H1 (cell line): ENCODE data around the gene SSR1. TPM values are rescaled to one million over a fixed set of nuclear protein-coding genes. Genes with fewer than 3 reads are reported as not detected.

ENCODE experiments used
- CTCF ChIA-PET: fragments of 300-600 bp; sonication (Branson Sonifier 250); formaldehyde crosslinking; loops from one replicate; lab custom pipeline; 2021; ENCODE audit not compliant: partially characterized antibody; lab: Charles Lee
- POLR2A ChIA-PET: fragments of 300-600 bp; sonication (Branson Sonifier 250); formaldehyde crosslinking; loops from one replicate; lab custom pipeline; 2021; ENCODE audit warnings: inconsistent platforms; ENCODE audit not compliant: partially characterized antibody; lab: Charles Lee
- DNase-seq, 2 experiments: peaks; one replicate each; pipeline versions ENCODE4 v3.0.0 to v3.0.0-alpha.2; 2010 to 2022; ENCODE audit warnings: low spot score in 2 of 2, low read depth in 1 of 2, mixed read lengths in 1 of 2
- FAIRE-seq: peaks from 2 replicates; lab custom pipeline; 2011; peaks lifted over from hg19 to GRCh38; lab: Jason Lieb, UNC
- H2AFZ ChIP-seq: 2 replicates; pipeline ENCODE4 v1.8.1; 2012; ENCODE audit warnings: low read length, inconsistent platforms
- H2AK5ac ChIP-seq: 2 replicates; pipeline ENCODE4 v1.6.1; 2013; ENCODE audit warnings: low read depth, low read length
- H2BK120ac ChIP-seq: replicated peaks from 2 replicates; pipeline ENCODE3; 2013; ENCODE audit warnings: low read depth, low read length, inconsistent platforms
- H2BK12ac ChIP-seq: 2 replicates; pipeline ENCODE4 v1.6.1; 2013; ENCODE audit warnings: low read depth, low read length
- H2BK15ac ChIP-seq: 2 replicates; pipeline ENCODE4 v1.6.1; 2013; ENCODE audit warnings: low read length
- H2BK20ac ChIP-seq: 2 replicates; pipeline ENCODE4 v1.6.1; 2013; ENCODE audit warnings: low read length
- H2BK5ac ChIP-seq: 2 replicates; pipeline ENCODE4 v1.6.1; 2013; ENCODE audit warnings: low read depth, low read length
- H3K14ac ChIP-seq: 2 replicates; pipeline ENCODE4 v1.6.1; 2013; ENCODE audit warnings: inconsistent platforms; ENCODE audit not compliant: insufficient read length
- H3K18ac ChIP-seq: 2 replicates; pipeline ENCODE4 v1.6.1; 2013; ENCODE audit warnings: low read length; ENCODE audit errors: extremely low read depth
- H3K23ac ChIP-seq: 2 replicates; pipeline ENCODE4 v1.6.1; 2013; ENCODE audit warnings: inconsistent platforms; ENCODE audit not compliant: insufficient read length
- H3K23me2 ChIP-seq: 2 replicates; pipeline ENCODE4 v1.6.1; 2013; ENCODE audit warnings: low read depth, low read length
- H3K27ac ChIP-seq: 2 replicates; pipeline ENCODE4 v1.6.1; 2011; ENCODE audit warnings: low read depth, low read length, inconsistent platforms
- H3K27me3 ChIP-seq, 4 experiments: replicated peaks in 1 of 4; 1 replicate in 1 of 4; 2 replicates in 3 of 4; pipeline versions ENCODE4 v1.6.1 to v1.8.1; 2011 to 2013; ENCODE audit warnings: low read length in 3 of 4, mild to moderate bottlenecking in 3 of 4, inconsistent platforms in 2 of 4, mixed read lengths in 2 of 4, moderate library complexity in 1 of 4; ENCODE audit not compliant: control insufficient read depth in 3 of 4, insufficient read depth in 3 of 4; ENCODE audit errors: extremely low read depth in 1 of 4
- H3K36me3 ChIP-seq, 4 experiments: 2 replicates each; pipeline versions ENCODE4 v1.6.1 to v1.8.1; 2011 to 2013; ENCODE audit warnings: mild to moderate bottlenecking in 4 of 4, low read length in 3 of 4, moderate library complexity in 2 of 4, control low read depth in 1 of 4, inconsistent platforms in 1 of 4; ENCODE audit not compliant: insufficient read depth in 4 of 4, control insufficient read depth in 2 of 4
- H3K4ac ChIP-seq: replicated peaks from 2 replicates; pipeline ENCODE3; 2013; ENCODE audit warnings: low read length, low read depth, mixed read lengths, inconsistent platforms; ENCODE audit not compliant: insufficient read length
- H3K4me1 ChIP-seq, 4 experiments: replicated peaks in 1 of 4; 1 replicate in 1 of 4; 2 replicates in 3 of 4; pipeline versions ENCODE4 v1.6.1 to v1.8.1; 2011 to 2013; ENCODE audit warnings: low read length in 3 of 4, inconsistent platforms in 2 of 4, mixed read lengths in 1 of 4; ENCODE audit not compliant: insufficient read depth in 4 of 4, control insufficient read depth in 3 of 4
- H3K4me2 ChIP-seq, 2 experiments: 2 replicates each; pipeline versions ENCODE4 v1.6.1 to v1.8.1; 2011 to 2013; ENCODE audit warnings: low read depth in 2 of 2, low read length in 2 of 2, control low read depth in 1 of 2, inconsistent platforms in 1 of 2, mild to moderate bottlenecking in 1 of 2; ENCODE audit not compliant: insufficient read depth in 1 of 2
- H3K4me3 ChIP-seq, 4 experiments: fragments of 200-600, 300-600 bp in 1 of 4; sonication (generic), shearing (Covaris generic), sonication (Bioruptor Twin) in 1 of 4; 2 replicates each; pipeline versions ENCODE4 v1.5.1 to v1.8.1; 2011 to 2016; ENCODE audit warnings: low read length in 4 of 4, low read depth in 3 of 4, control low read depth in 2 of 4, inconsistent platforms in 2 of 4, mild to moderate bottlenecking in 2 of 4, mixed read lengths in 1 of 4, moderate library complexity in 1 of 4; ENCODE audit not compliant: insufficient read depth in 2 of 4; ENCODE audit errors: extremely low read depth in 1 of 4
- H3K56ac ChIP-seq: replicated peaks from 2 replicates; pipeline ENCODE3; 2013; ENCODE audit warnings: low read depth, mild to moderate bottlenecking, mixed read lengths, low read length, inconsistent platforms; ENCODE audit not compliant: insufficient read length
- H3K79me1 ChIP-seq: 2 replicates; pipeline ENCODE4 v1.6.1; 2013; ENCODE audit warnings: low read depth, low read length, control low read depth
- H3K79me2 ChIP-seq, 2 experiments: 2 replicates each; pipeline versions ENCODE4 v1.6.1 to v1.8.1; 2012 to 2013; ENCODE audit warnings: low read length in 2 of 2, mild to moderate bottlenecking in 2 of 2, inconsistent platforms in 1 of 2; ENCODE audit not compliant: insufficient read depth in 2 of 2, control insufficient read depth in 1 of 2
- H3K9ac ChIP-seq, 4 experiments: replicated peaks in 1 of 4; 1 replicate in 1 of 4; 2 replicates in 3 of 4; pipeline versions ENCODE4 v1.6.1 to v1.8.1; 2011 to 2013; ENCODE audit warnings: low read depth in 3 of 4, low read length in 3 of 4, control low read depth in 2 of 4, mild to moderate bottlenecking in 2 of 4, moderate library complexity in 2 of 4, inconsistent platforms in 1 of 4; ENCODE audit errors: extremely low read depth in 1 of 4
- H3K9me3 ChIP-seq, 2 experiments: 2 replicates each; pipeline versions ENCODE4 v1.6.1 to v1.8.1; 2012 to 2013; ENCODE audit warnings: mild to moderate bottlenecking in 2 of 2, moderate library complexity in 2 of 2, control low read depth in 1 of 2, inconsistent platforms in 1 of 2, low read depth in 1 of 2, low read length in 1 of 2, mixed read lengths in 1 of 2; ENCODE audit not compliant: insufficient read depth in 2 of 2
- H4K20me1 ChIP-seq, 2 experiments: replicated peaks in 1 of 2; 2 replicates each; pipeline versions ENCODE3 to v1.8.1; 2011 to 2013; ENCODE audit warnings: inconsistent platforms in 2 of 2, low read length in 2 of 2, mild to moderate bottlenecking in 1 of 2; ENCODE audit not compliant: insufficient read depth in 2 of 2, control insufficient read depth in 1 of 2
- H4K5ac ChIP-seq: 2 replicates; pipeline ENCODE4 v1.6.1; 2013; ENCODE audit warnings: low read length, low read depth, mixed read lengths, inconsistent platforms; ENCODE audit not compliant: insufficient read length
- H4K8ac ChIP-seq: 2 replicates; pipeline ENCODE4 v1.8.0; 2013; ENCODE audit warnings: mild to moderate bottlenecking, moderate library complexity, low read length, inconsistent platforms; ENCODE audit not compliant: insufficient read depth; ENCODE audit errors: extremely low read depth
- H4K91ac ChIP-seq: replicated peaks from 2 replicates; pipeline ENCODE3; 2013; ENCODE audit warnings: low read length, mixed read lengths, inconsistent platforms; ENCODE audit not compliant: insufficient read length
- CHD1 ChIP-seq: IDR thresholded peaks from 2 replicates; pipeline ENCODE4 v1.6.1; 2012; ENCODE audit warnings: low read depth, low read length, improper control_type of control experiment
- JUN ChIP-seq: IDR thresholded peaks from 2 replicates; pipeline ENCODE4 v1.6.1; 2011; ENCODE audit warnings: low read depth, mild to moderate bottlenecking, improper control_type of control experiment, low read length
- POLR2AphosphoS5 ChIP-seq: IDR thresholded peaks from 2 replicates; pipeline ENCODE4 v1.6.1; 2011; ENCODE audit warnings: low read depth, low read length
- SUZ12 ChIP-seq: fragments of 200-600 bp; sonication (generic); IDR thresholded peaks from 2 replicates; pipeline ENCODE4 v1.6.1; 2012; ENCODE audit warnings: mild to moderate bottlenecking, inconsistent platforms, low read length, moderate library complexity, mixed read lengths
- TEAD4 ChIP-seq: IDR thresholded peaks from 2 replicates; pipeline ENCODE4 v1.6.1; 2012; ENCODE audit warnings: low read depth, low read length, inconsistent platforms, mixed read lengths
- WGBS, 2 experiments: shearing (Covaris generic) in 1 of 2; methylation state at CpG; one replicate each; pipeline versions ENCODE4 v1.1.6 to v1.1.7; 2013 to 2015; ENCODE audit warnings: low lambda C conversion rate in 2 of 2, mixed read lengths in 2 of 2, inconsistent platforms in 1 of 2, low coverage in 1 of 2, missing lambda C conversion rate in 1 of 2; ENCODE audit not compliant: insufficient replicate concordance in 2 of 2, insufficient coverage in 1 of 2, insufficient read length in 1 of 2; ENCODE audit errors: extremely low coverage in 1 of 2, missing lambda C conversion rate in 1 of 2; 5-methylcytosine and 5-hydroxymethylcytosine counted together
- polyA plus RNA-seq, 7 experiments: library from polyadenylated mRNA; depleted of rRNA in 3 of 7; stranded (reverse) in 5 of 7; unstranded in 2 of 7; fragments of >200 nt in 5 of 7; fragments of 200-250 nt in 2 of 7; gene quantifications; 1 replicate in 5 of 7; 2 replicates in 1 of 7; 4 replicates in 1 of 7; pipeline versions ENCODE4 v1.2.1 to v1.2.3, GENCODE V29; 2011 to 2013; ENCODE audit warnings: missing spikeins in 2 of 7, mixed read lengths in 2 of 7
- total RNA-seq: library from RNA; stranded (reverse); fragmentation: NEBNext Ultra II Directional; extraction: Animal tissue kit (Norgen Biotek cat#: 25700); gene quantifications from 2 replicates; pipeline ENCODE4 v1.2.1, GENCODE V29; 2021

SSR1 gene
- total and polyA plus RNA-seq, 2 of the 8 experiments (the other 6 are each of a cell fraction or from before 2014, with no cell fraction given) = 26.6 to 117 TPM

GRCh38 chr6:7282097-7282906 is 30.7 kb downstream of the SSR1 start:
- no peak for DNase-seq
- Histone ChIP-seq H2BK5ac (no peak overlapping the region), H2BK20ac (no peak overlapping the region), H3K18ac (no peak overlapping the region), H2AFZ (no peak overlapping the region), H3K79me1 (no peaks in the 10 kb centered on the region), H3K9ac (no peak overlapping the region), H3K27me3 (no peaks in the 10 kb centered on the region), H3K23me2 (no peaks in the 10 kb centered on the region), H3K23ac (no peak overlapping the region), H2BK15ac (no peak overlapping the region), H3K36me3 (peaks cover 0 to 13% (median 3%) of the 10 kb centered on the region in 4 experiments; a peak in 3 of 8 replicates), H3K4me3 (no peak overlapping the region), H4K8ac (no peak overlapping the region), H2BK12ac (no peak overlapping the region), H3K79me2 (no peaks in the 10 kb centered on the region), H3K4ac (no peak overlapping the region), H2BK120ac (no peak overlapping the region), H4K20me1 (peaks cover 0 to 2% of the 10 kb centered on the region in 2 experiments), H3K27ac (no peak overlapping the region), H2AK5ac (no peak overlapping the region), H3K14ac (no peak overlapping the region), H3K9me3 (no peaks in the 10 kb centered on the region), H4K91ac (no peak overlapping the region), H3K4me2 (no peak overlapping the region), H3K56ac (no peak overlapping the region), H4K5ac (no peak overlapping the region), H3K4me1 (no peaks in the 10 kb centered on the region)
- 92% methylated on average over 10 of the region's 10 CpGs; no CpG with 5 or more reads in 1 of the 2 experiments for WGBS, 2 experiments
- no peak for TF ChIP-seq JUN
- TF ChIP-seq CHD1 = no peak
- no peak for TF ChIP-seq SUZ12
- TF ChIP-seq TEAD4 = no peak
- TF ChIP-seq POLR2AphosphoS5 = 0 out of 2 replicates have a peak, but pooled peaks have one; percentile 14
- FAIRE-seq = no peak
- ChIA-PET CTCF (interaction anchor here (1.1 to 2.2 kb wide), 3 partner anchors 39 to 109 kb away, joined by 3 to 6 read pairs (median 5); no protein-coding TSS in a partner anchor), POLR2A (interaction anchor here (1.2 to 2.2 kb wide), 3 partner anchors 10 to 17 kb away, joined by 3 to 8 read pairs (median 4); no protein-coding TSS in a partner anchor)
